CD14-positive monocyte (primary cell): Measurements from ENCODE around the gene DCTN5. TPM values are rescaled to one million over a fixed set of nuclear protein-coding genes. Genes with fewer than 3 reads are reported as not detected.

Experiments
- DNase-seq, 3 donors: peaks; one replicate each; pipeline ENCODE4 v3.0.0-alpha.2; 2011 to 2022
- H2AFZ ChIP-seq: 2 replicates; pipeline ENCODE4 v1.6.0; 2012; ENCODE audit warnings: mild to moderate bottlenecking, low read depth, low read length, inconsistent platforms; ENCODE audit not compliant: insufficient read depth, poor library complexity, severe bottlenecking
- H3K27ac ChIP-seq, 2 donors: 1 replicate in 1 of 2; 2 replicates in 1 of 2; pipeline ENCODE4 v1.5.1; 2012 to 2013; ENCODE audit warnings: low read length in 2 of 2, control low read depth in 1 of 2, inconsistent platforms in 1 of 2, low read depth in 1 of 2, mild to moderate bottlenecking in 1 of 2
- H3K27me3 ChIP-seq, 2 donors: one replicate each; pipeline versions ENCODE4 v1.6.0 to v1.6.1; 2011 to 2013; ENCODE audit warnings: low read length in 2 of 2; ENCODE audit not compliant: control insufficient read depth in 2 of 2, insufficient read depth in 2 of 2
- H3K36me3 ChIP-seq, 2 donors: replicated peaks in 1 of 2; 1 replicate in 1 of 2; 2 replicates in 1 of 2; pipeline versions ENCODE4 v1.5.1 to v1.6.1; 2012 to 2013; ENCODE audit warnings: low read length in 2 of 2, control low read depth in 1 of 2, inconsistent platforms in 1 of 2, mild to moderate bottlenecking in 1 of 2; ENCODE audit not compliant: insufficient read depth in 2 of 2, control insufficient read depth in 1 of 2
- H3K4me1 ChIP-seq, 2 donors: 1 replicate in 1 of 2; 2 replicates in 1 of 2; pipeline versions ENCODE4 v1.5.1 to v1.6.1; 2012 to 2013; ENCODE audit warnings: low read length in 2 of 2, control low read depth in 1 of 2, inconsistent platforms in 1 of 2, mild to moderate bottlenecking in 1 of 2, moderate library complexity in 1 of 2; ENCODE audit not compliant: insufficient read depth in 2 of 2, control insufficient read depth in 1 of 2
- H3K4me2 ChIP-seq: replicated peaks from 2 replicates; pipeline ENCODE3; 2012; ENCODE audit warnings: low read length, moderate library complexity, mild to moderate bottlenecking; ENCODE audit not compliant: poor library complexity, severe bottlenecking; ENCODE audit errors: extremely low read depth
- H3K4me3 ChIP-seq, 3 experiments: fragments of 200-600 bp in 1 of 3; sonication (generic) in 1 of 3; replicated peaks in 1 of 3; 1 replicate in 2 of 3; 2 replicates in 1 of 3; pipeline ENCODE4 v1.5.1; 2011 to 2013; ENCODE audit warnings: low read length in 3 of 3, mild to moderate bottlenecking in 3 of 3, control low read depth in 2 of 3, low read depth in 2 of 3, inconsistent platforms in 1 of 3, moderate library complexity in 1 of 3
- H3K79me2 ChIP-seq: 2 replicates; pipeline ENCODE4 v1.6.0; 2012; ENCODE audit warnings: mild to moderate bottlenecking, control low read depth, inconsistent platforms, low read length, moderate library complexity; ENCODE audit not compliant: insufficient read depth
- H3K9ac ChIP-seq: 2 replicates; pipeline ENCODE4 v1.6.0; 2017; ENCODE audit warnings: low read length, mild to moderate bottlenecking; ENCODE audit not compliant: insufficient read depth, poor library complexity, severe bottlenecking
- H3K9me3 ChIP-seq, 2 donors: replicated peaks in 1 of 2; 1 replicate in 1 of 2; 2 replicates in 1 of 2; pipeline versions ENCODE4 v1.5.1 to v1.6.1; 2012 to 2013; ENCODE audit warnings: low read length in 2 of 2, control low read depth in 1 of 2; ENCODE audit not compliant: control insufficient read depth in 1 of 2, insufficient read depth in 1 of 2
- H4K20me1 ChIP-seq: 2 replicates; pipeline ENCODE4 v1.6.0; 2012; ENCODE audit warnings: mild to moderate bottlenecking, low read length, control low read depth, moderate library complexity; ENCODE audit not compliant: insufficient read depth
- H3K27ac Mint-ChIP-seq, 7 donors: one replicate each; pipeline ENCODE4 v1.8.0; 2020; ENCODE audit warnings: mild to moderate bottlenecking in 7 of 7, mixed read lengths in 7 of 7, moderate library complexity in 6 of 7, inconsistent platforms in 2 of 7
- H3K27me3 Mint-ChIP-seq, 3 donors: one replicate each; pipeline ENCODE4 v1.8.0; 2021 to 2022; ENCODE audit warnings: low read depth in 3 of 3, mild to moderate bottlenecking in 3 of 3, mixed read lengths in 3 of 3, moderate library complexity in 3 of 3, inconsistent platforms in 1 of 3
- H3K36me3 Mint-ChIP-seq, 2 donors: one replicate each; pipeline ENCODE4 v1.8.0; 2020; ENCODE audit warnings: mixed read lengths in 2 of 2, inconsistent platforms in 1 of 2, mild to moderate bottlenecking in 1 of 2
- H3K4me1 Mint-ChIP-seq: one replicate; pipeline ENCODE4 v1.8.0; 2020; ENCODE audit warnings: mild to moderate bottlenecking, mixed read lengths
- H3K4me3 Mint-ChIP-seq, 2 donors: one replicate each; pipeline ENCODE4 v1.8.0; 2020; ENCODE audit warnings: mild to moderate bottlenecking in 2 of 2, mixed read lengths in 2 of 2, moderate library complexity in 1 of 2
- H3K9me3 Mint-ChIP-seq, 7 donors: one replicate each; pipeline ENCODE4 v1.8.0; 2020 to 2022; ENCODE audit warnings: mixed read lengths in 7 of 7, mild to moderate bottlenecking in 6 of 7, moderate library complexity in 6 of 7, inconsistent platforms in 2 of 7
- CTCF ChIP-seq: fragments of 200-600 bp; IDR thresholded peaks from one replicate; pipeline ENCODE4 v1.8.0; 2022; ENCODE audit warnings: antibody characterized with exemption, mild to moderate bottlenecking
- WGBS: methylation state at CpG from one replicate; pipeline ENCODE4 v1.1.5; 2013; ENCODE audit warnings: missing lambda C conversion rate; ENCODE audit not compliant: insufficient coverage; 5-methylcytosine and 5-hydroxymethylcytosine counted together
- intact Hi-C, 2 donors: fragments of 100-400 bp; cut with micrococcal nuclease; formaldehyde crosslinking; loops; one replicate each; pipeline versions ENCODE4 v1.15.0 to v1.15.1; 2023
- polyA plus RNA-seq, 3 donors: library from polyadenylated mRNA; depleted of rRNA in 1 of 3; unstranded in 2 of 3; stranded (reverse) in 1 of 3; fragments of 300-500 nt in 2 of 3; fragments of >200 nt in 1 of 3; fragmentation: Illumina TruSeq in 2 of 3; gene quantifications; 1 replicate in 2 of 3; 2 replicates in 1 of 3; pipeline ENCODE4 v1.2.3, GENCODE V29; 2012 to 2021

DCTN5 gene
- polyA plus RNA-seq, 3 donors = 29.3 to 54.3 (median 42.0) TPM

DNA sequence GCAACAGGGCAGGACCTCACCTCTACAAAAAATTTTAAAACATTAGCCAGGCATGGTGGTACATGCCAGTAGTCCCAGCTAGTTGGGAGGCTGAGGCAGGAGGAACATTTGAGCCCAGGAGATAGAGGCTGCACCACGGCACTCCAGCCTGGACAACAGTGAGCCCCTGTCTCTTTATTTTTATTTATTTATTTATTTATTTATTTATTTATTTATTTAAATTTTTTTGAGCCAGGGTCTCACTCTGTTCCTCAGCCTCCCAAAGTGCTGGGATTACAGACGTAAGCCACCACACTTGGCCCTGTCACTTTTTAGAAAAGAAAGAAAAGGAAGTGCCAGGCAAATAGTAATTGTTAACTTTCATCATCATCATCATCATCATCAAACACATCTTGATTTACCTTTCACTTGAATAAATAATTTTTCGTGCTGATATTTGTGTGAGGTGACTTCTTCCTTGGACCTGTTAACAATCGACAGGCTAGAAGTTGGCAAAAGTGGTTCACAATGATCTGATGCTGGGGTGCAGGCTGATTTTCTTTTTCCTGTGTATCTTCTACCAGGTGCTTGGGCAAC lies 6.7 kb upstream of the DCTN5 start:
- Mint-ChIP-seq H3K36me3 (peaks cover 40 to 47% of the 10 kb centered on the region in 2 donors), H3K9me3 (no peaks in the 10 kb centered on the region), H3K27me3 (peaks cover 0 to 2% (median 0%) of the 10 kb centered on the region in 3 donors), H3K27ac (no peak overlapping the region), H3K4me1 (no peaks in the 10 kb centered on the region), H3K4me3 (no peak overlapping the region)
- no peak overlapping the region for H3K27ac ChIP-seq
- no peak overlapping the region for H2AFZ ChIP-seq
- no peaks in the 10 kb centered on the region for H4K20me1 ChIP-seq
- peaks cover 11% of the 10 kb centered on the region for H3K79me2 ChIP-seq
- H3K9me3 ChIP-seq = no peaks in the 10 kb centered on the region
- no peak for DNase-seq
- no peak overlapping the region for H3K4me2 ChIP-seq
- intact Hi-C loops = no loop called here
- WGBS = no CpG with 5 or more reads among the region's 4 CpGs
- TF ChIP-seq CTCF = no peak
- no peaks in the 10 kb centered on the region for H3K4me1 ChIP-seq
- no peak overlapping the region for H3K4me3 ChIP-seq
- H3K9ac ChIP-seq = no peak overlapping the region
- H3K36me3 ChIP-seq = peaks cover 23 to 56% of the 10 kb centered on the region in 2 donors
- no peaks in the 10 kb centered on the region for H3K27me3 ChIP-seq

DNA sequence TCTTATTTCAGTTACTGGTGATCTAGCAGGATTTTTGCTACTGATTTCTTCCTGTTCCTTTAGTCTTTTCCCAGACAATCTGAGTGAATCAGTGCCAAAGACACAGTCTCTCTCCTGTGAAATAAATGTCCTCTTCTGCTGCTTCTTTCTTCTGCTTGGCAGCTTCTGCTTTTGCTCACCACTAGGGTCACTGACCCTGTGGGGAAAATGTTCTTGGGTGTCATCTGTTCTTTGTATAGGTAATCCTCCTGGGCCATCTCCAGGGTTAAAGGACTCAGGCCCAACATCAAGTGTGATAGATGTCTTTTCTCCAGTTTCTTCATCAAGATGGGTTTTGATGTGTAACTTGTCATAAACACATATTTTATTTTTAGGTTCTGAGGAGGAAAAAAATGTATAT lies 5.3 kb upstream of the DCTN5 start:
- Histone ChIP-seq H3K4me1 (peaks cover 9 to 11% of the 10 kb centered on the region in 2 donors), H3K27ac (no peak overlapping the region), H3K79me2 (peaks cover 25% of the 10 kb centered on the region), H3K36me3 (peaks cover 16 to 46% of the 10 kb centered on the region in 2 donors), H3K27me3 (no peaks in the 10 kb centered on the region), H3K9me3 (no peaks in the 10 kb centered on the region), H3K9ac (no peak overlapping the region), H2AFZ (no peak overlapping the region), H3K4me3 (no peak overlapping the region), H4K20me1 (no peaks in the 10 kb centered on the region), H3K4me2 (no peak overlapping the region)
- H3K4me1 Mint-ChIP-seq = peaks cover 10% of the 10 kb centered on the region
- TF ChIP-seq CTCF = no peak
- H3K27me3 Mint-ChIP-seq = peaks cover 0 to 2% (median 0%) of the 10 kb centered on the region in 3 donors
- H3K4me3 Mint-ChIP-seq = no peak overlapping the region
- intact Hi-C loops = no loop called here
- no peak for DNase-seq
- no peaks in the 10 kb centered on the region for H3K9me3 Mint-ChIP-seq
- peak overlapping the region in 1 of 7 donors; percentile 30 for H3K27ac Mint-ChIP-seq
- H3K36me3 Mint-ChIP-seq = peaks cover 31 to 36% of the 10 kb centered on the region in 2 donors
